Right lobe of liver (tissue), 6 donors: ENCODE measurements around the gene B3GAT1. TPM values are rescaled to one million over a fixed set of nuclear protein-coding genes. Genes with fewer than 3 reads are reported as not detected.

Source experiments
- ATAC-seq, 4 donors: fragments of 200-7000 bp; cut with Tn5 transposase; one replicate each; pipeline ENCODE4 v1.9.1; 2020; ENCODE audit warnings: mild to moderate bottlenecking in 4 of 4, moderate library complexity in 4 of 4
- DNase-seq, 3 donors: peaks; one replicate each; pipeline ENCODE4 v3.0.0-alpha.2; 2020
- H3K27ac ChIP-seq, 3 donors: fragments of 200-600 bp; one replicate each; pipeline ENCODE4 v1.8.0; 2022
- H3K27me3 ChIP-seq, 2 donors: fragments of 200-600 bp; one replicate each; pipeline ENCODE4 v1.8.0; 2022
- H3K36me3 ChIP-seq, 4 donors: fragments of 200-600 bp; sonication (generic) in 1 of 4; one replicate each; pipeline versions ENCODE4 v1.5.1 to v1.8.0; 2017 to 2022; ENCODE audit warnings: control low read depth in 1 of 4
- H3K4me1 ChIP-seq, 4 donors: fragments of 200-600 bp; sonication (generic) in 1 of 4; one replicate each; pipeline versions ENCODE4 v1.5.1 to v1.8.0; 2017 to 2022; ENCODE audit warnings: control low read depth in 1 of 4
- H3K4me3 ChIP-seq, 3 donors: fragments of 200-600 bp; one replicate each; pipeline ENCODE4 v1.8.0; 2022
- H3K9me3 ChIP-seq, 4 donors: fragments of 200-600 bp; sonication (generic) in 1 of 4; one replicate each; pipeline versions ENCODE4 v1.5.1 to v1.8.0; 2017 to 2022; ENCODE audit warnings: control low read depth in 1 of 4
- CTCF ChIP-seq, 4 donors: fragments of 200-600 bp in 3 of 4; fragments of 450-650 bp in 1 of 4; IDR thresholded peaks; one replicate each; pipeline versions ENCODE4 v1.5.1 to v1.8.0; 2016 to 2022; ENCODE audit warnings: antibody characterized with exemption in 4 of 4, mild to moderate bottlenecking in 2 of 4
- POLR2A ChIP-seq: fragments of 450-650 bp; IDR thresholded peaks from one replicate; pipeline ENCODE4 v1.6.1; 2017; ENCODE audit warnings: antibody characterized with exemption, mild to moderate bottlenecking
- WGBS: methylation state at CpG from one replicate; pipeline ENCODE4 v1.1.6; 2018; ENCODE audit warnings: low coverage, low lambda C conversion rate; ENCODE audit not compliant: insufficient coverage; ENCODE audit errors: missing lambda C conversion rate; 5-methylcytosine and 5-hydroxymethylcytosine counted together
- intact Hi-C, 2 donors: fragments of 100-400 bp; cut with DNase I; formaldehyde crosslinking; loops; one replicate each; pipeline versions ENCODE4 v1.11.2 to v1.14.1; 2022
- total RNA-seq, 6 experiments: library from RNA; depleted of rRNA in 2 of 6; stranded (reverse); fragments of >200 nt in 2 of 6; fragmentation: NEBNext Ultra II Directional in 3 of 6; extraction: Animal tissue kit (Norgen Biotek cat#: 25700) in 3 of 6; gene quantifications; one replicate each; pipeline versions ENCODE4 v1.1.0 to v1.2.4, GENCODE V29; 2016 to 2023
- donor health status: DM: no; HTN: yes; CAD: no.
- donor health status: DM: no; HTN: no; CAD: no.
- donor health status: DM: no; HTN: no; CAD: no.
- donor health status: DM: no; HTN: yes; CAD: no.
- donor health status: DM: no; HTN: yes; CAD: no.

Gene B3GAT1
- total RNA-seq, 6 experiments from 2014 or later: 0.76 to 8.8 (median 5.1) TPM

GRCh38 chr11:134433251-134433650, 21.2 kb upstream of the B3GAT1 start:
- DNase-seq: no peak
- H3K27me3 ChIP-seq: no peaks in the 10 kb centered on the region
- H3K27ac ChIP-seq: no peak overlapping the region
- H3K36me3 ChIP-seq: no peaks in the 10 kb centered on the region
- H3K4me1 ChIP-seq: no peaks in the 10 kb centered on the region
- no peak overlapping the region for H3K4me3 ChIP-seq
- ATAC-seq: no peak
- WGBS: 74% methylated on average over 3 of the region's 3 CpGs
- intact Hi-C loops: no loop called here
- no peaks in the 10 kb centered on the region for H3K9me3 ChIP-seq
- TF ChIP-seq POLR2A: no peak
- no peak for TF ChIP-seq CTCF (IDR thresholded peaks at IDR 0.05)

GRCh38 chr11:134432776-134433175, 20.7 kb upstream of the B3GAT1 start:
- no peak overlapping the region for H3K27ac ChIP-seq
- TF ChIP-seq CTCF (IDR thresholded peaks at IDR 0.05) (no peak), POLR2A (no peak)
- intact Hi-C loops: no loop called here
- no peaks in the 10 kb centered on the region for H3K36me3 ChIP-seq
- H3K27me3 ChIP-seq: no peaks in the 10 kb centered on the region
- no peaks in the 10 kb centered on the region for H3K9me3 ChIP-seq
- ATAC-seq (no peak), DNase-seq (no peak)
- H3K4me1 ChIP-seq: no peaks in the 10 kb centered on the region
- no peak overlapping the region for H3K4me3 ChIP-seq
- 25% methylated on average over 2 of the region's 2 CpGs for WGBS

- Histone ChIP-seq H3K4me3 (no peak overlapping the region), H3K4me1 (no peaks in the 10 kb centered on the region), H3K9me3 (no peaks in the 10 kb centered on the region), H3K27me3 (no peaks in the 10 kb centered on the region), H3K27ac (no peak overlapping the region), H3K36me3 (no peaks in the 10 kb centered on the region)
- ATAC-seq (no peak), DNase-seq (no peak)
- intact Hi-C loops: no loop called here
- TF ChIP-seq CTCF (IDR thresholded peaks at IDR 0.05) (no peak), POLR2A (no peak)
- 83% methylated on average over 3 of the region's 10 CpGs for WGBS
Observed at GRCh38 chr11:134429106-134429505, 17.1 kb upstream of the B3GAT1 start.

- Histone ChIP-seq H3K4me1 (no peaks in the 10 kb centered on the region), H3K27me3 (no peaks in the 10 kb centered on the region), H3K27ac (no peak overlapping the region), H3K36me3 (no peaks in the 10 kb centered on the region), H3K9me3 (no peaks in the 10 kb centered on the region), H3K4me3 (no peak overlapping the region)
- intact Hi-C loops: no loop called here
- WGBS: 61% methylated on average over 6 of the region's 16 CpGs
- TF ChIP-seq CTCF (IDR thresholded peaks at IDR 0.05) (no peak), POLR2A (no peak)
- no peak for DNase-seq
- ATAC-seq: no peak
Observed at GRCh38 chr11:134425816-134426536, 13.9 kb upstream of the B3GAT1 start.
